GM18861 (cell line): ENCODE data around the gene MAG.
A peak's percentile ranks its signal among the peaks of the same experiment; 100 is the strongest.

ENCODE experiments used
- ATAC-seq: cut with Tn5 transposase; IDR thresholded peaks from one replicate; pipeline ENCODE4 v1.9.1; 2021; ENCODE audit not compliant: unreplicated experiment

Gene MAG

GRCh38 chr19:35340431-35340830 lies 48.5 kb downstream of the MAG start:
- ATAC-seq = no peak

DNA sequence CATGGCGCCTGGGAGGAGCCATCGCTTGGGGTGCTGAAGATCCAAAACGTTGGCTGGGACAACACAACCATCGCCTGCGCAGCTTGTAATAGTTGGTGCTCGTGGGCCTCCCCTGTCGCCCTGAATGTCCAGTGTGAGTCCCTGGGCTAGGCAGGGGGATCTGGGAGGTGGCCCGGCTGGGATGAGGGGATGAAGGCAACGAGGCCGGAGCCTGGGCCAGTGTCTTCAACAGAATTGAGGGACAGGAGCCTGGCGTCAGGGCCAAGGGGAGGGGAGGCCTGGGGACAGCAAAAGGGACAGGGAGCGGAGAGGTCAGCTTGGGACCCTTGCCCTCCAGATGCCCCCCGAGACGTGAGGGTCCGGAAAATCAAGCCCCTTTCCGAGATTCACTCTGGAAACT lies 49.0 kb downstream of the MAG start:
- ATAC-seq = no peak

- ATAC-seq = no peak
These were observed 49.7 kb downstream of the MAG start for GRCh38 chr19:35341565-35342225.

- ATAC-seq = no peak
These were observed 50.5 kb downstream of the MAG start for GRCh38 chr19:35342430-35342829.

- no peak for ATAC-seq
These were observed 52.6 kb downstream of the MAG start for GRCh38 chr19:35344511-35345031.

DNA sequence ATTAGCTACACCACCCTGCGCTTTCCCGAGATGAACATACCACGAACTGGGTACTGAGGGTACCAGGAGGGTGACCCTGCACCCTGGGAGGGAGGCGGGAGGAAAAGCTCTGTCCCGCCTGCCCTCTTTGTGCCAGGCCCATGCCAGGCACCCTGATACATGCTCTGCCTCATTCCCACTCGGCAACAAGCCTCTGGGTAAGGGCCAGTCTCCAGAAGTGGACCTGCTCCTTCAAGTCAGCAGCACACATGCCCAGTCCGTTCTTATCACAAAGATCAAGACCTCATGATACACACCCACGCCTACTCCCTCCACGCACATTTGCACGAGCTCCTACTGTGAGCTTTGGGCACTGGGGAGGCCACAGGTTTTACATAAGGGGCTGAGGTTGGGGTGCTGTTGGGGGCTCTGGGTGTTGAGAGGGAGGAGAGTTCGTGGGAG lies 53.7 kb downstream of the MAG start:
- no peak for ATAC-seq

- no peak for ATAC-seq
These were observed 54.5 kb downstream of the MAG start for GRCh38 chr19:35346193-35347052.

GRCh38 chr19:35347171-35347929 lies 55.4 kb downstream of the MAG start, which contains the start of gene FFAR1:
Gene FFAR1, plus strand, starts transcription at chr19:35347902. Its CDS starts 3,650 bp downstream, at chr19:35351552.
- peak; percentile 50 for ATAC-seq

DNA sequence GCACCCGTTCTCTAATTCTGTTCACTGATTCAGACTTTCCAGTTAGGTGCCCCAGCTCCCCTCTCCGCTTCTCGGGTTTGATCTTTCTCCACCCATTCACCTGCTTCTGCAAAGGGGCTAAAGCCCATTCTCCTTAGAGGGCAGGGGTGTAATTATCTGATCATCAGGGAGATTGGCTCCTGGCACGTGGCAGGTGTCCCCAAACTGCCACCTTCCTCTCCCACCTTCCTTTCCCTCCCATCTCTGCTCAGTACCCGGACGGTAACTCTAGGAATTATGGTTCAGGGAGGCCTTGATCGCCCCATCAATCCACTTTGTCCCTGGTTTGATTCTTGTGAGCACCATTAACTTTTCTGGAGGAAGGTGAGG lies 56.0 kb downstream of the MAG start:
- no peak for ATAC-seq

DNA sequence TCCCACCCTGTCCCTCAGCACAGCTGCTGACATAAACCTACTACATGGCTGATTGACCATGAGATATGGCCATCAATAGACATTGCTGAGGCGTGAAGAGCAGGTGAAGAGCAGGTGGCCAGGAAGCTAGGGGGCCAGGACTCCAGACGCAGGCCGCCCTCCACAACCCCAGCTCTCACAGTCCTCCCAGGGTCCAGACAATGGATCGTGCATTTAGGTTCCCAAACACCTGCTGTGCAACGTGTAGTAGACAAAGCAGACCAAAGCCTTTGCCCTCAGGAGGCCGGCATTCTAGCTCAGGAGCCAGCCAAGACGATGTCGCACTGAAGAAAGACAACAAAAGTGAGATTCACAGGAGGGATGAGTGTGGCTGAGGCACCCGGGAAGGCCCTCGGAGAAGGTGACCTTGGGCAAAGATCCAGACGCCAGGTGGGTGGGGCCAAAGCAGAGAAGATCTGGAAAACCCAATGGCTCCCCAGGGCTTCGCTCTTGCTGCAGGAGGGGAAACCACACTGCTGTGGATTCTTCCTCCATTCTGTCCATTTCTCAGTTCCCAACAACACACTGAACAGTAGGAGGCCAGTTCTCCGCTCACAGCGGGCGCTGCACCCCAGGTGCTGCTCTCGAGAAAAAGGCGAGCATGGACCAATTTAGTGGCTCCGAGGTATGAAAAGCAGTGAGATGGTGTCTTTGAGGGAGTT lies 57.1 kb downstream of the MAG start:
- no peak for ATAC-seq

DNA sequence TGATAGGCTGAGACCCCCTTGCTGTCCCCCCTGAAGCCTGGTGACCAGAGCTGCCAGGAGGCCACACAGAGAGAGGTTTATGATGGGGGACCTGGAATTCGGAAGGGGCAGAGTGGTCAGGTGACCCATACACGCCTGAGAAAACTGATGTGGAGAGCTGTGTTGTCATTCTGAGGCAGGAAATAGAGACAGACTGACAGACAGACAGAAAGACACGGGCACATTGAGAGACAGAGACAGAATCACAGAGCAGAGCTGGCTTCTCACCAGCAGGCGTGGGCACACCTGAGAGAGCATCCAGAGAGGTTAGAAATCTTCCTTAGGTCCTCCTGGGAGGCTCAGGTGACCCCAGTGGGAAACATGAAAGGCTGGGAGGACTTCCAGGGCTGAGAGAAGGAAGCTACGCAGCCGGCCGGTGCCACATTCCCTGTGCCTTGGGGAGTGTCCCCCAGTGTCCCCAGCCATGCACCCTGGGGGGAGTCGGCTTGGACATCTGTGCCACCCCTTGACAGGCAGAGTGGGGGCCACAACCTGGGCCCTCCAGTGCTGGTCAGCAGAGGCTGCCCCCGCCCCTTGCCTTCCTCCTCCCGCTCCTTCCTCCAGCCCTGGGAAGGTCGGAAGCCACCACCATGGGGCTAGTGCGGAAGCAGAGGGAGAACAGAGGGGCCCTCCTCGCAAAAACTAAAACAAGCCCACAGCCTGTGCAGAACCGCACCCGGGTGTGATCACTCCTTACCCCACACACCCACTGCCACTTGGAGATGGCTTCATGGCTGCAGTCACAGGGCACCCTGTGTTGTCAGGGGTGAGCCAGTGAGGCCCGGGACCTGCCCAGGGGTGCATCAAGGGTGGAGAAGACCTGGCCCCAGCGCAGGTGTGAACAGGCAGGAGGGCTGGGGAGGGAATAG lies 57.9 kb downstream of the MAG start:
- no peak for ATAC-seq

DNA sequence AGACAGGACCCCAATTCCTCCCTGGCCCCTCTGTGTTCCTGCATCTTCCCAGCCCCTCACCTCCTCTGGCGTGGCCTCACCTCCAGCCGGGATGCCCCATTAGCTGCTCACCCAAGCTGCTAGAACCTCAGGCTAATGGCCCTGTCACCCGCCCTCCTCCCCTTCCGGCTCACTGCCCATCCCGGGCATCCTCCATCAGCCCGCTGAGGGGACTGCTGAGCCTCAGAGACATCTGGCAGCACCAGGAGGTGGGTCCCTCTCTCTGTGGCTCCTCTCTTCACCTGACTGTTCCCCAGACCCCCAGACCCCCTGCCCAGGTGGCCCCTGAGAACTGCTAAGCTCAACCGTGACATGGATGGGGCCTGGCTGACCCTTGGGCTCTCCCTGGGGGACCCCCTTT lies 58.6 kb downstream of the MAG start:
- ATAC-seq = no peak

DNA sequence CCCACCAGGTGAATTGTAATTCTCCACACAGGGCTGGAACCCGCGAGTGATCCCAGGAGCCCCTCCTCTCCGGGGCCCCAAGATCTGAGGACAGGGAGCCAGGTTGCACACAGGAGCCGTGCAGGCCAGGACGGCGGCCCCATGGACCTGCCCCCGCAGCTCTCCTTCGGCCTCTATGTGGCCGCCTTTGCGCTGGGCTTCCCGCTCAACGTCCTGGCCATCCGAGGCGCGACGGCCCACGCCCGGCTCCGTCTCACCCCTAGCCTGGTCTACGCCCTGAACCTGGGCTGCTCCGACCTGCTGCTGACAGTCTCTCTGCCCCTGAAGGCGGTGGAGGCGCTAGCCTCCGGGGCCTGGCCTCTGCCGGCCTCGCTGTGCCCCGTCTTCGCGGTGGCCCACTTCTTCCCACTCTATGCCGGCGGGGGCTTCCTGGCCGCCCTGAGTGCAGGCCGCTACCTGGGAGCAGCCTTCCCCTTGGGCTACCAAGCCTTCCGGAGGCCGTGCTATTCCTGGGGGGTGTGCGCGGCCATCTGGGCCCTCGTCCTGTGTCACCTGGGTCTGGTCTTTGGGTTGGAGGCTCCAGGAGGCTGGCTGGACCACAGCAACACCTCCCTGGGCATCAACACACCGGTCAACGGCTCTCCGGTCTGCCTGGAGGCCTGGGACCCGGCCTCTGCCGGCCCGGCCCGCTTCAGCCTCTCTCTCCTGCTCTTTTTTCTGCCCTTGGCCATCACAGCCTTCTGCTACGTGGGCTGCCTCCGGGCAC lies 59.6 kb downstream of the MAG start:
- no peak for ATAC-seq

GRCh38 chr19:35352177-35352447 lies 60.2 kb downstream of the MAG start:
- no peak for ATAC-seq

DNA sequence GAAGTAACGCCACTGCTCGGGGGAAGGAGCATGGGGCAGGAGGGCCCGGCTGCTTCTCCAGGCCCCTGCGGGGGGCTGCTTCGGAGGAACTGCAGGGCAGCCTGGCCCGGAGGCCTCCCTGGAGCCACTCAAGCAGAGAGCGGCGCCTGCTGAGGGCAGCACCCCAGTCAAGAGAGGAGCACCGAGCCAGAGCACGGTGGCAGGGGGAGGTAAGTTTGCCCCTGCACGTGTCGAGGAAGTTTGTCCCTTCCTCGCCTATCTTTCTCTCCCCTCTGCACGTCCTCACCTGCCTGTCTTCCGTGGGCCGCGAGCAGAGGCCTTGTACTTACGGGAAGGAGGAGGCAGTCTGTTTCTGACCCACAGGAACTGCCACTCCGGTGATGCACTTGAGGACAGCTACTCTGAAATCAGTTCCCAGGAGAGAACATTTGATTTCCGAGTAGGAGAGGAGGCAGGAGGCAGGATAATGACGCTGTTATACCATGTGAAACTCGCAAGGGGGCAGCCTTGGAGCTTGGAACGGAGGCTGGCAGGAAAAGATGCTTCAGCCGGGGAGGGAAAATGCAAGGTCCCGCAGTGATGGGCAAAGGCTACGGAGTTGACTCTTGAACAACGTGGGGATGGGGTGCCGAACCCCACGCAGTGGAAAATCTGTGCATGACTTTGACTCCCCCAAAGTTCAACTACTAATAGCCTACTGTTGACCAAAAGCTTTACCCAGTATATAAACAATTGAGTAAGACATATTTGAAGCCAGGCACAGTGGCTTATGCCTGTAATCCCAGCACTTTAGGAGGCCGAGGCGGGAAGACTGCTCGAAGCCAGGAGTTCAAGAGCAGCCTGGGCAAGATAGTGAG lies 60.7 kb downstream of the MAG start:
- no peak for ATAC-seq

- no peak for ATAC-seq
These were observed 61.7 kb downstream of the MAG start for GRCh38 chr19:35353635-35354034.

DNA sequence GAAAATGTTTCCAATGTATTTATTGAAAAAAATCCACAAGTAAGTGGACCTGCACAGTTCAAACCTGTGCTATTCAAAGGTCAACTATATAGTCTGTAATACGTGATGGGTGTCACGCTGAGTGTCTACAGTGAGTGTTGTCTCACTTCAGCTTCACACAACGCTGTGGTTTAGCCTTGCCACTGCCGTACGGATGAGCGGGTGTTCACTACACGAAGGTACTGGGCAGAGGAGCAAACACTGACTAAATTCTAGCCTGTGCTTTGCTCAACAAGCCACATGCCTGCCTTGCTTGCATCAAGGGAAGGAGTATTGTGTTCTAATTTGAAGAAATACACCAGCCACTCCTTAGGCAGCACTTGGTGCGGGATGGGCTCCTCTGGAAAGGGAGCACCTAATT lies 62.9 kb downstream of the MAG start:
- no peak for ATAC-seq

GRCh38 chr19:35355791-35356460 lies 64.0 kb downstream of the MAG start:
- ATAC-seq = no peak
